HUDEP-2 (cell line): Measurements from ENCODE around the gene ARHGEF16.

Experiments used
- DNase-seq, 76 experiments: peaks; one replicate each; lab custom pipeline; 2025; ENCODE audit not compliant: unreplicated experiment in 76 of 76; lab: John Stamatoyannopoulos, UW

The ARHGEF16 gene

DNA sequence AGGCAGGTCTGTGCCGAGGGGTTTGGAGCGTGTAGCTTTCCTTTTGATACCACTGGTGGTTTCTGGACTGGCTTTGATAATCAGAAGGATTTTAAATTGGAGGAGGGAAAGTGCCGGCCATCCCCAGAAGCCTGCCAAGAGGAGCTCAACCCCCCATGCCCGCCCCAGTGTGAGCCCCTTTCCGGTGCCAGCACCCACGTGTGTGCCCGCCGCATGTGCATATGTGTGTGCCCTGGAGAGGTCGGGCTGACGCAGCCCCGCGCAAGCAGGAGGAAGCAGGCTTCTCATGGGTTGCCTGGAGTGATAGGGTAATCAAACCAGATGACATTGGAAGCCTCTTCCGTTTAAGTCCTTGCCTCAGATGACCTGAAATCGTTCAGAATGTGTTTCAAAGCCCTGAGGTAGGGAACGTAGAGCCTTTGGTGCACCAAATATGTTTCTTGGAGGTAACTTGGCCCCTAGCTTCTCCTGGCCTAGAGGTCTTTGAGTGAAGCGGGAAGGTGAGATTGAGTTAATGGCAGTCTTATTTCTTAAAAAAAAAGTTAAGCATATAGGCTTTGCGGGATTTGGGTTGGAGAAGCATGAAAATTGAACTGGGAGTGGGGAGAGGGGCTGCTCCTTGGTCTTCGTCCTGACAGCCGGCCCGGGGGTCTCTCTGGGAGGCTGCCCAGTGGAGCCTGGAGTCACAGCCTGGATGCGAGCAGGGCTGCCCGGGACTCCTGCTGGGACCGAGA, 34.1 kb upstream of the ARHGEF16 start:
- no peak for DNase-seq

GRCh38 chr1:3422638-3423037, 31.8 kb upstream of the ARHGEF16 start:
- DNase-seq, result peak in 1 of 76 experiments; percentile 4

DNA sequence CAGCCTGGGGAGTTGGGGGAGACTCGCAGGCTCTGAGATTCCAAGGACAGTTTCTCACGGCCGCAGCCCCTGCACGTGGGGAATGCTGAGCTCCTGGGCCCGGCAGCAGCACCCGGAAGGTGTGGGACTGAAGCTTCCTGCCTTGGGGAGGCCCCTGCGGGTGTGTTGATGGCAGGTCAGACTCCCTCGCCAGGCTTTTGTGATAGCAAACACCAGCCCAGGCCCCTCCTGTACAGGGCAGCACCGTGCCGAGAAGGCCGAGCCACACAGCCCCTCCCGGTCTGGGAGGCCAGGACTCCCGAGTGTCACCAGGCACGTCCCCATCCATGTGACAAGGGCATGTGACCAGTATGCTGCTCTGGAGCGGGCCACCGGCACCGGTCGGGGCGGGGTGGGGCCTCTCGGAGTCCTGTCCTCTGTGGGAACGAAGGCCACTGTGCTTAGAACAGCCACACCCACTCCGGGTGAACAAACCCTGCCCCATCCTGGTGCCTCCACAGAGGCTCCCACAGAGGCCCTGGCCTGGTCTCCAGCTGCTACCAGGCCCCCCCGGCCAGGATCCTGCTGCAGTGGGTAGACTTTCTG, 31.1 kb upstream of the ARHGEF16 start:
- DNase-seq, result peak in 1 of 76 experiments; percentile 3

DNA sequence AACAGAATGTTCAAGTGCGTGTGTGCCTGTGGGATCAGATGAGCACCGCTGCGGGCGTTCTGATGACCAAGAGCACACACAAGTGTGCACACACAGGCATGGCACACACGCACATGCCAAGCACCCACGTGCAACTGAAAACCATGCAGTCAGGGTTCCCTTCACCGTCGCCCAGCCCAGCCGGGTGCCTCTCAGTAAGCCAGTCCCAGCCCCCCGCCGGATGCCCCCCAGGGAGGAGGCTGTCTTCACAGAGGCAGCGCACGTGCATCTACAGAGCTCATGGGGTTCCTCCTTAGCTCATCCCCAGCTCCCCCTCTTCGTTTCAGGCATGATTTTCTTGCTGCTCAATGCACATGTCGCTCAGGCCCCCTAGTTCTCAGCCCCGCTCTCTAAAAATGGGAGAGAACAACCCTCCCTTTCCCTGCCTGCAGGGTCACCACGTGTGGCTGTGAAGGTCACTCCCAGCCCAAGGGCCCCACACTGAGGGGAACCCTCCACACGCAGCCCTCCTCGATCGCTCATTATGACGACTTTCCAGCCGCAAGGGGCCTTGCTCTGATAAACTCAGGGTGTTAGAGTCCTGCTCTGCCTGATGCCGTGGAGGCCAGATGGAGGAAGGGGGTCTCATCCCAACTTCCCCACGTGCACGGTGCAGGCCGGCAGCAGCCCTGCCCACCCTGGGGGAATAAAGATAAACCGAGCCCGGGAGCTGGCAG, 30.4 kb upstream of the ARHGEF16 start:
- no peak for DNase-seq

- no peak for DNase-seq
Measured at GRCh38 chr1:3425486-3426215, 28.8 kb upstream of the ARHGEF16 start.

DNA sequence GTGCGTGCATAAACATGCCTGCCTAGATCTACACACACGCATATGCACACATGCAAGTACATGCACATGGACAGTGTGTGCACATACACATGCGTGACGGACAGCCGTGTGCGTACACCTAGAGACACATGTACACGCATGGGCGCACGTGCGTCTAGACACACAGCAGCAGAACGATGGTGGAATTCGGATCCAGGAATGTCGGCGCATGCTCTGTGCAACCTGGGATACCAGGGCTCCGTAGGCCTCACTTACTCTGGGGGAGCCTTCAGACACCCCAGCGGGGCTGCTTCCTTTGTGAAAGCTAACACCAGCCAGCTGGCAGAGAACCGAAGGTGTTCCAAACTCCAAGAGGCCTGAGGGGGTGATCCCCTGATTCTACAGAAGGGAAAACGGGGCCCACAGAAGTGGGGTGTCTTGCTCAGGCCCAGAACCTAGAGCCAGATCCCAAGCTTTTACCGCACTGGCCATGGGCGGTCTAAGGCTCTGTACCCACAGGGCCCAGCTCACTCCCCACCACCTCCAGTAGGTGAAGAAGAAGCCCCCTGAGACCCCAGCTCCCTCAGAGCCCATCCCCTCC, 27.4 kb upstream of the ARHGEF16 start:
- DNase-seq, result no peak

DNA sequence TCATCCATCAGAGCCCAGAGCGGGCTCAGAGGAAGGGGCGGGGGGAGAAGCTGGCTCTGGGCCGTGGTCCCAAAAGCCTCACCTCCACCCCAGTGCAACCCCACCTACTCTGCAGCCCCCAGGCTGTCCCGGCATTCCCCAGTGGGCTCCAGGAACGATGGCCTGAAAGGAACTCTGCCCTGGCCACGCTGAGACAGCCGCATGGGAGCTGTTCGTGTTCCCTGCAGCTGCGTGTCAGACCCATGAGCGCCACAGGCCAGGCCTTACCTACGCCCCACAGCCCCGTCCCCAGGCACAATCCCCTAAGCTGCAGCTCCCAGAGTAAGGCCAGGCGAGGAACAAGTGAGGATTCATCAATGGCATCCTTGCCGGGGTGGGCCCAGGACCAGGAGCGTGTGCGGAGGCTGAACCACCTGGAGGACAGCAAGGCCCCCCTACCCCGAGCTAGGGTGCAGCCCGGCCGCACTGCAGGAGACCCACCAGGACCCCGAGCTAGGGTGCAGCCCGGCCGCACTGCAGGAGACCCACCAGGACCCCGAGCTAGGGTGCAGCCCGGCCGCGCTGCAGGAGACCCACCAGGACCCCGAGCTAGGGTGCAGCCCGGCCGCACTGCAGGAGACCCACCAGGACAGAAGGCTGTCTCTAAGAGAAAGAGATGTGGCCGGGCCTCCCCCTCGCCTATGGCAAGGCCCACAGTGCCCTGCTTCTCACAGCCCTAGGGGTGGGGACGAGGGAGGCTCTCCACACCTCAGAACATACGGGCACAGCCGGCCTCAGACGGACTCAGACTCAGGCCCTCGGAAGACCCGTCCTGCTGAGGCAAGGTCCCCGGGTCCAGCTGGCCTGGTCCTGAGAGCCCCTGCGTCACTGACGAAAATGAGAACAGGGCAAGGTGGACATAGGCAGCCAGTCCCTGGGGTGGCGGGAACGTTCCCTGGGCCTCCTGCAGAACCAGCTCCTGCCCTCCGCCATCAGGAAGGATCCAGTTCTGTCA, 26.5 kb upstream of the ARHGEF16 start:
- DNase-seq, result no peak

- DNase-seq, result no peak
Measured at GRCh38 chr1:3428899-3429298, 25.6 kb upstream of the ARHGEF16 start.

GRCh38 chr1:3429320-3429719, 25.1 kb upstream of the ARHGEF16 start:
- no peak for DNase-seq

- no peak for DNase-seq
Measured at GRCh38 chr1:3429766-3430165, 24.7 kb upstream of the ARHGEF16 start.

- DNase-seq, result no peak
Measured at GRCh38 chr1:3430406-3430805, 24.1 kb upstream of the ARHGEF16 start.

DNA sequence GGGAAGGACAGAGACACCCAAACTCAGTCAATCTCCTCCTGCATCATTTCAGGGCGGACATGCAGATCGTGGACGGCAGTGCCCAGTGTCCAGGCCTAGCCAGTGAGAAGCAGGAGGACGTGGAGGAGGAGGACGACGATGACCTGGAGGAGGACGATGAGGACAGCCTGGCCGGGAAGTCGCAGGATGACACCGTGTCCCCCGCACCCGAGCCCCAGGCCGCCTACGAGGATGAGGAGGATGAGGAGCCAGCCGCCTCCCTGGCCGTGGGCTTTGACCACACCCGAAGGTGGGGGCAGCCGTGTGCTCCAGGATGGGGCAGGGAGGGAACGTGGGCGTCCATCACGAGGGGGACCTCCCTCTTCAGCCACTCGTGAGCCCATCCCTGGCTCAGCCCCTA, 23.6 kb upstream of the ARHGEF16 start:
- no peak for DNase-seq

DNA sequence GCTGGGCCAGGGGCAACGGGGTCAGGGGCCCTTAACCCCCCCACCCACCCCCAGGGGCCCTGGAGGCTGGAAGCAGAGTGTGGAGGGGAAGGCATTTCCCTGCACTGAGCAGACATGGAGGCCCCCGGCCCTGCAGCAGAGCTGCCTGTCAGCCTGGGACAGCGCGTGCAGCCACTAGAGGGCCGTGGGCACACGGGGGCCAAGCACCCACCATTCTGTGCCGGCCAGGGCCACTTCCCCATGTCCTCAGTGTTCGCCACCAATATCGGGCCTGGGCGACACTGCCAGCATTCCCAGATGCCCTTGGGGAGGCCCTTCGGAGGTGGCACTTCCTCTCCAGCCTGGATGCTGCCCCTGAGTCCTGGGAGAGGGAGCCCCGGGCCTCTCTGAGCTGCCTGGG, 23.2 kb upstream of the ARHGEF16 start:
- DNase-seq, result no peak

DNA sequence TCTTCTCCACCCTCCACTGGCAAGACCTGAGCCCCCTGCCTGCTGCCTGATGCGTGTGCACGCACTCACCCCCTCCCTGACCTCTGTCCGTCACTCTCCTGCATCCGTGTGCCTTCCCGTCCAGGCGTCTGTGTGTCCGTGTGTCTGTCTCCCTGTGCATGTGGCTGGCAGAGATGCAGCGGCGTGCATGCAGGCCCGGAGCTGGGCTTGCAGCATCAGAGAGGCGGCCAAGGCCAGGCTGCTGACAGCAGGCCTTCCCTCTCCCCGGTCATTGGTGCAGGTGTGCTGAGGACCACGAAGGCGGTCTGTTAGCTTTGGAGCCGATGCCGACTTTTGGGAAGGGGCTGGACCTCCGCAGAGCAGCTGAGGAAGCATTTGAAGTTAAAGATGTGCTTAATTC, 22.8 kb upstream of the ARHGEF16 start:
- no peak for DNase-seq

DNA sequence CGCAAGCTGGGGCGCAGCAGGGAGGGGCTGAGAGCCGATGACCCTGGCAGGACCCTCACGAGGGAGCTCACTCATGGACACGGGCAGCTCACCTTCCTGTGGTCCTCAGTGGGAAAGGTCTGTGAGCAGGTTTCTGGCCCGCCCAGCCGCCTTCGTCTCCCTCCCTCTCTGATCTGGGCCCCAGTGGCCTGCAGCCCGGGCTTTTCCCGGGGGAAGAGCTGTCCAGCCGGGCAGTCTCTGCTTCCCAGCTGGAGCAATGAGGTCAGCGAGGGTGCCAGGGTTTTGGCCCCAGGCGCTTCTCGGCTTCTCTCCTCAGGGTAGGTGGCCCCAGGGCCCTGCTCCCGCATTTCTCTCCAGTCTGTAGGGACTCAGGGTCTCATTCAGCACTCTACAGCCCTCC, 22.2 kb upstream of the ARHGEF16 start:
- DNase-seq, result no peak

DNA sequence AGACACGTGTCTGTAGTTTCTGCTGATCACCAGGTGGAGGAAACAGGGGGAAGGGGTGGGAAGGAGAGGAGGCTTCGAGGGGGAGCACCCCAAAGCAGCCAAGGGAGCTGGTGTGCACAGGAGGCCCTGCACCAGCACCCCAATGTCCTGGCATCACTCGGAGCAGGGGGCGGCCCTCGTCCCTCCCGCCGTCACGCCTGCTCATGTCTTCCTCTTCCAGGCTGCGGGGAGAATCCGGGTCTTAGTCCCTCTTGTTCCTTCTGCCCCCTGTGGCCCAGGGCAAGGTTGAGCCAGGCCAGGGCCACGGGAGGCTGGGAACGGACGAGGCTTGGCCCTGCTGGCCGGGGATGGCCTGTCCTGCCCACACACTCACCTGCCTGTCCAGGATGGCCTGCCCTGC, 21.4 kb upstream of the ARHGEF16 start:
- DNase-seq, result no peak

GRCh38 chr1:3433596-3434320, 20.7 kb upstream of the ARHGEF16 start:
- no peak for DNase-seq

DNA sequence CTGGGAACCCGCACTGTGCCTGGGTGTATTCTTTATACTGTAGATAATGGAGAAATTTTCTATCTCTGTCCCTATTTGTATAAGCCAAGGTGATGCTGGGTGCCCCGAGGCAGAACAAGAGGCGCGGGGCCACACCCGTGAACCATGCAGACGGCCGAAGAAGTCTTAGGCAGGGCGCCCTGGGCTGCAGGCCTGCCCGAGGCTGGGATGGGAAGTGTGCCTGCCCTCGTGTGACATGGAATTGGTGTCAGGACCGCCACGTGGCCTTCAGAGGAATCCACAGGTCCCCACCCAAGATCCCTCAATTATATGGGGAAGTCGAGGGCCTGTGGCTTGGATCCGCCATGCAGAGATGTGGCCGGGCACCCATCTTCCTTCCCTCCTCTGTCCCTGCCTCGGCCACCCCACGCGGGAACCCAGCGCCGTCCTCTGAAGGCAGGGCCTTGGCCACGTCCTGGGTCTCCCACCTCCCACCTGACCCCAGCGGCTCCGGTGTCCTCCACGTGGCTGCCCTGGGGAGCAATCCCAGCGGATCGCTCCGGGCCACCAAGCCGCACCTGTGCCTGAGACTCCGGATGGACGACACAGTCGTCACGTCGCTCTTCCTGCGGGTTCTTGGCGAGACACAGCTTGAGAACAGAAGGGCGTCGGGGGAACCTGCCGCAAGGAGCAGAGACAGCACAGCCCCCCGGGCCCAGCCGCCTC, 19.9 kb upstream of the ARHGEF16 start:
- no peak for DNase-seq

- no peak for DNase-seq
Measured at GRCh38 chr1:3435666-3436065, 18.8 kb upstream of the ARHGEF16 start.
